ENCODE measurements around the gene LMBRD1.

- TF ChIP-seq GATA2 (IDR thresholded peaks at IDR 0.05; ENCODE audit: low read depth, low read length): no peak
- TF ChIP-seq GATA3 (IDR thresholded peaks at IDR 0.05; ENCODE audit: low read depth, low read length): no peak
These were observed 163.9 kb downstream of the LMBRD1 start for GRCh38 chr6:69632932-69633331.

All from SH-SY5Y (cell line).